GM12873 (cell line): ENCODE results near the gene GLT6D1.
A peak's percentile ranks its signal among the peaks of the same experiment; 100 is the strongest.

Experiments used
- CTCF ChIP-seq: IDR thresholded peaks from 2 replicates; pipeline ENCODE4 v1.5.1; 2012; ENCODE audit warnings: low read depth, mild to moderate bottlenecking, moderate library complexity, low read length, control low read depth; ENCODE audit not compliant: insufficient read depth; ENCODE audit errors: missing control alignments

The GLT6D1 gene

GRCh38 chr9:135602789-135603481 lies 36.4 kb downstream of the GLT6D1 start:
- peak; percentile 74 for TF ChIP-seq CTCF

- no peak for TF ChIP-seq CTCF
Measured at GRCh38 chr9:135601988-135602387, 37.4 kb downstream of the GLT6D1 start.

GRCh38 chr9:135600296-135600817 lies 39.0 kb downstream of the GLT6D1 start:
- no peak for TF ChIP-seq CTCF

- TF ChIP-seq CTCF: no peak
Measured at GRCh38 chr9:135596211-135596610, 43.1 kb downstream of the GLT6D1 start.

- no peak for TF ChIP-seq CTCF
Measured at GRCh38 chr9:135592625-135593024, 46.7 kb downstream of the GLT6D1 start.

GRCh38 chr9:135592331-135592590 lies 47.1 kb downstream of the GLT6D1 start:
- no peak for TF ChIP-seq CTCF

GRCh38 chr9:135591506-135592330 lies 47.6 kb downstream of the GLT6D1 start:
- TF ChIP-seq CTCF: no peak
